D721Med (cell line): ENCODE results near the gene FYCO1.

Experiments used
- DNase-seq: peaks from one replicate; pipeline ENCODE4 v3.0.0; 2011; ENCODE audit warnings: low spot score; ENCODE audit not compliant: insufficient read length
- FAIRE-seq: peaks from 2 replicates; lab custom pipeline; 2011; peaks lifted over from hg19 to GRCh38; lab: Jason Lieb, UNC
- TF ChIP-seq, protein P1 (sequence below): IDR thresholded peaks from 2 replicates; pipeline ENCODE4 v1.5.1; 2012; ENCODE audit warnings: mild to moderate bottlenecking, control low read depth; ENCODE audit not compliant: insufficient read depth; ENCODE audit errors: missing control alignments

The FYCO1 gene

GRCh38 chr3:45915059-45915439 lies 80.6 kb downstream of the FYCO1 start:
- FAIRE-seq, result no peak
- TF ChIP-seq, protein P1, sequence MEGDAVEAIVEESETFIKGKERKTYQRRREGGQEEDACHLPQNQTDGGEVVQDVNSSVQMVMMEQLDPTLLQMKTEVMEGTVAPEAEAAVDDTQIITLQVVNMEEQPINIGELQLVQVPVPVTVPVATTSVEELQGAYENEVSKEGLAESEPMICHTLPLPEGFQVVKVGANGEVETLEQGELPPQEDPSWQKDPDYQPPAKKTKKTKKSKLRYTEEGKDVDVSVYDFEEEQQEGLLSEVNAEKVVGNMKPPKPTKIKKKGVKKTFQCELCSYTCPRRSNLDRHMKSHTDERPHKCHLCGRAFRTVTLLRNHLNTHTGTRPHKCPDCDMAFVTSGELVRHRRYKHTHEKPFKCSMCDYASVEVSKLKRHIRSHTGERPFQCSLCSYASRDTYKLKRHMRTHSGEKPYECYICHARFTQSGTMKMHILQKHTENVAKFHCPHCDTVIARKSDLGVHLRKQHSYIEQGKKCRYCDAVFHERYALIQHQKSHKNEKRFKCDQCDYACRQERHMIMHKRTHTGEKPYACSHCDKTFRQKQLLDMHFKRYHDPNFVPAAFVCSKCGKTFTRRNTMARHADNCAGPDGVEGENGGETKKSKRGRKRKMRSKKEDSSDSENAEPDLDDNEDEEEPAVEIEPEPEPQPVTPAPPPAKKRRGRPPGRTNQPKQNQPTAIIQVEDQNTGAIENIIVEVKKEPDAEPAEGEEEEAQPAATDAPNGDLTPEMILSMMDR, result no peak
- DNase-seq, result no peak

- DNase-seq (no peak), FAIRE-seq (no peak)
- TF ChIP-seq, protein P1, result no peak
Measured at GRCh38 chr3:45914362-45915058, 81.1 kb downstream of the FYCO1 start.

DNA sequence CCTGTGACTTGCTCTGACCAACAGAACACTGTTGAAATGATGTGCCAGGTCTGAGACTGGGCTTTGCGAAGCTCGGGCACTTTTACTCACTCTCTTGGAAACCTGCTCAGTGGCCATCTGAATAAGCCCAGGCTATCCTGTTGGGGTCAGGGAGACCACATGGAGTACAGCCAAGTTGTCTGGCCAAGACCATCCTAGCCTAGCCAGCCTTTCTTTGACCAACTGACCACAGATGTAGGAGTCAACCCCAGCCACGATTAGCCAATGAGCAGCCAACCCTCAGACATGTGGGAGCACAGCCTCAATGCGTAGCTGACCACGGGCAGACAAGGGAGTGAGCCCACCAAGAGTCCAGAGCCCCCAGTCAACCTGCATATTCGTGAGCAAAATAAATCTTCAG lies 83.2 kb downstream of the FYCO1 start:
- DNase-seq (no peak), FAIRE-seq (no peak)
- TF ChIP-seq, protein P1, result no peak

GRCh38 chr3:45911511-45912226 lies 84.0 kb downstream of the FYCO1 start:
- TF ChIP-seq, protein P1, result no peak
- no peak for DNase-seq
- FAIRE-seq, result no peak

- TF ChIP-seq, protein P1, result no peak
- FAIRE-seq (no peak), DNase-seq (no peak)
Measured at GRCh38 chr3:45910892-45911291, 84.7 kb downstream of the FYCO1 start.

GRCh38 chr3:45909542-45909941 lies 86.1 kb downstream of the FYCO1 start:
- FAIRE-seq (no peak), DNase-seq (no peak)
- TF ChIP-seq, protein P1, result no peak

- FAIRE-seq (no peak), DNase-seq (no peak)
- TF ChIP-seq, protein P1, result no peak
Measured at GRCh38 chr3:45908761-45909160, 86.9 kb downstream of the FYCO1 start.
